Brain microvascular endothelial cell (primary cell): ENCODE results near the gene DIPK1A.

ENCODE experiments used
- DNase-seq: peaks from one replicate; pipeline ENCODE4 v3.0.0-alpha.2; 2020
- H3K27ac ChIP-seq: fragments of 250-450 bp; sonication (Bioruptor Pico); 2 replicates; pipeline ENCODE4 v1.5.1; 2020; ENCODE audit warnings: mild to moderate bottlenecking, moderate library complexity
- H3K27me3 ChIP-seq: fragments of 250-450 bp; sonication (Bioruptor Pico); replicated peaks from 2 replicates; pipeline ENCODE4 v1.5.1; 2020; ENCODE audit warnings: mild to moderate bottlenecking
- H3K36me3 ChIP-seq: fragments of 250-450 bp; sonication (Bioruptor Pico); replicated peaks from 2 replicates; pipeline ENCODE4 v1.5.1; 2020; ENCODE audit warnings: mild to moderate bottlenecking
- H3K4me3 ChIP-seq: 2 replicates; pipeline ENCODE4 v1.5.1; 2011; ENCODE audit warnings: low read depth, mild to moderate bottlenecking, control low read depth, low read length, moderate library complexity
- in situ Hi-C: cut with HindIII; loops from 2 replicates; pipeline ENCODE4 v1.10.0; 2017; ENCODE audit warnings: low sequenced_read_pairs, low pct_ligation_motif_present
- TF ChIP-seq, protein P1 (sequence below): IDR thresholded peaks from 2 replicates; pipeline ENCODE4 v1.5.1; 2011; ENCODE audit warnings: low read depth, mild to moderate bottlenecking, moderate library complexity, low read length, control low read depth, inconsistent platforms; ENCODE audit errors: missing control alignments

The DIPK1A gene

DNA sequence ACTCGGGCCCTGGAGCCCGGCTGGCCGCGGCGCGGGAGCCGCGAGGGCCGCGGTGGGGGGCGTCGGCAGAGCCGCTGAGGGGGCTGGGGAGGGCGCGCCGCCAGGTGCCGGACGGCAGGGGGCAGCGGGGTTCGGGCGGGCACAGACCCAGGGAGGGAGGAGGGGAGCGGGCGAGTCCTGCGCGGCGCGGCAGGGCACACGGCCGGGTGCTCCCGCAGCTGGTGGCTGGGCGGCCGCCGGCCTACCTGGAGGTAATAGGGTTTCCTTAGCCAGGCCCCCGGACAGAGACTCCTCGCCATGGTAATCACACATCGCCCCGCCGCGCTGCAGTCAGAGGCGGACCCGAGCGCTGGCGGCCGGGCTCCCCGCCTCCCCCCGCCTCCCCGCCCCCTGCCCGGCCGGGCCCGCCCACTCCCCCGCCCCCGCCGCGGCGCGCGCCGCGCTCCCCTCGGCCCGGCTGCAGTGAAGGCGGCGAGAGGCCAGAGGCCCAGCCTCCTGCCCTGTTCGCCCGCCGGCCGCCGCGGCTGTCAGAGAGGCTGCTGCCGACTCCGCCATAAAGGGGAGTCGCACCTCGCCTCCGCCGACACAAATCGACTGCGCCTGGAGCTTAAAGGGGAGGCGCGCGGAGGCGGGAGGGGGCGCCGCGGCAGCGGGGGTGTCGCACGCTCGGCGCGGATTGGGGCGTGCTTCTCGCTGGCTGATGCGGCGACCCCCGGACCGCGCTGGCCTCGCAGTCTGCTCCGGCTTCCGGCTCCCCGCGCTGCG is at the start of gene DIPK1A:
DIPK1A (minus strand) TSS at position 332 of the 765 bp plus-strand sequence; CDS start at position 299, 33 bp downstream.
- Histone ChIP-seq H3K27me3 (no peaks in the 10 kb centered on the region), H3K27ac (peak within 1 kb of the TSS; percentile 38), H3K36me3 (no peaks in the 10 kb centered on the region), H3K4me3 (peak within 1 kb of the TSS; percentile 74)
- in situ Hi-C loops: no loop called here
- TF ChIP-seq, protein P1, sequence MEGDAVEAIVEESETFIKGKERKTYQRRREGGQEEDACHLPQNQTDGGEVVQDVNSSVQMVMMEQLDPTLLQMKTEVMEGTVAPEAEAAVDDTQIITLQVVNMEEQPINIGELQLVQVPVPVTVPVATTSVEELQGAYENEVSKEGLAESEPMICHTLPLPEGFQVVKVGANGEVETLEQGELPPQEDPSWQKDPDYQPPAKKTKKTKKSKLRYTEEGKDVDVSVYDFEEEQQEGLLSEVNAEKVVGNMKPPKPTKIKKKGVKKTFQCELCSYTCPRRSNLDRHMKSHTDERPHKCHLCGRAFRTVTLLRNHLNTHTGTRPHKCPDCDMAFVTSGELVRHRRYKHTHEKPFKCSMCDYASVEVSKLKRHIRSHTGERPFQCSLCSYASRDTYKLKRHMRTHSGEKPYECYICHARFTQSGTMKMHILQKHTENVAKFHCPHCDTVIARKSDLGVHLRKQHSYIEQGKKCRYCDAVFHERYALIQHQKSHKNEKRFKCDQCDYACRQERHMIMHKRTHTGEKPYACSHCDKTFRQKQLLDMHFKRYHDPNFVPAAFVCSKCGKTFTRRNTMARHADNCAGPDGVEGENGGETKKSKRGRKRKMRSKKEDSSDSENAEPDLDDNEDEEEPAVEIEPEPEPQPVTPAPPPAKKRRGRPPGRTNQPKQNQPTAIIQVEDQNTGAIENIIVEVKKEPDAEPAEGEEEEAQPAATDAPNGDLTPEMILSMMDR: no peak
- peak; percentile 30 for DNase-seq

GRCh38 chr1:93007941-93008577 is 46.8 kb upstream of the DIPK1A start:
- no peak overlapping the region for H3K4me3 ChIP-seq
- no peak overlapping the region for H3K27ac ChIP-seq
- no peaks in the 10 kb centered on the region for H3K36me3 ChIP-seq
- in situ Hi-C loops: no loop called here
- peaks cover 4% of the 10 kb centered on the region for H3K27me3 ChIP-seq
- TF ChIP-seq, protein P1: no peak
- peak; percentile 46 for DNase-seq

DNA sequence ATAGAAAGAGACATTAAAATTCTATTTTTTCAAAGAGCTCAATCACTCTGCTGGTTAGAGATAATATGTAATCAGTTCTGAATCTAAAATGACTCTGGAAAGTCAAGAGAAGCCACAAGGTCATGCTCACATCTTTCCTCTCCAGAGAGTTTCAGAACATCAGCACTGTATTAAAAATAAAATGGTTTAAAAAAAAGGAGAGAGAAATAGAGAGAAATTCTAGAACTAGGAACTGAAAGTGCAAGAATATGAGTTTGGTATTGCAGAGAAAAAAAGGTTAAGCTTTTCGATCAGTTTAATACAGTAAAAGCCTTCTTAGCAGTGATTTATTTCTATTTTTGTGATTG is 44.0 kb upstream of the DIPK1A start:
- DNase-seq: no peak
- TF ChIP-seq, protein P1: no peak
- Histone ChIP-seq H3K27ac (no peak overlapping the region), H3K4me3 (no peak overlapping the region), H3K36me3 (no peaks in the 10 kb centered on the region), H3K27me3 (peaks cover 4% of the 10 kb centered on the region)
- in situ Hi-C loops: no loop called here

DNA sequence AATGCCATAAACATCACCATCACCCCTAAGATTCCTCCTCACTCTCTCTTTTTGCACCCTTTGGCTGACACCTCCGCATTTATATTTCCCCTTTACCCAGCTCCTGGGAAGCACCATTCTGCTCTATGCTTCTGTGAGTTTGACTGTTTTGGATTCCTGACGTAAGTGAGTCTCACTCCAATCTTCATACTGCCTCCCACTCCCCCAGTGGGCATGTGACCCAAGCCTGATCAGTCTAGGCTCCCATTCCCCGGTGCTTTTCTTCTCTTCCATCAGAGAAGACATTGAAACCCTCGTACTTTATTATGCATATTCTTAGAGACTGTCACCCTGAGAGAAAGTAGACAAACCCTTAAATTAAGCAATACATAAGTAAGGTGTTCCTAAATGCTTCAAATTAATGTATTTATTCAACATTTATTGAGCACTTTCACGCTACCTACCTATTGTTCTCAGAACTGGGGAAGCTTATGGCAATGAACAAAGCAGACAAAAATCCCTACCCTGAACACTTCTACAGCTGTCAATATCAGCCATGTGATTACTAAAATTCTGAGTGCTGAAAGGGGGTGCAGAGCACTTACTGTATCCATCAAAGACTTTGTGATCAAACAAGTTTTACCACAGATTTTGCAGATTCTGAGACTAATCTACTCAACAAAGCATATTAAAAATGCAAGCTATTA is 43.4 kb upstream of the DIPK1A start:
- Histone ChIP-seq H3K27ac (no peak overlapping the region), H3K4me3 (no peak overlapping the region), H3K27me3 (peaks cover 4% of the 10 kb centered on the region), H3K36me3 (no peaks in the 10 kb centered on the region)
- in situ Hi-C loops: no loop called here
- TF ChIP-seq, protein P1: no peak
- no peak for DNase-seq

- no peak overlapping the region for H3K27ac ChIP-seq
- no peaks in the 10 kb centered on the region for H3K36me3 ChIP-seq
- no peak overlapping the region for H3K4me3 ChIP-seq
- in situ Hi-C loops: no loop called here
- peaks cover 4% of the 10 kb centered on the region for H3K27me3 ChIP-seq
- TF ChIP-seq, protein P1: no peak
- no peak for DNase-seq
These were observed 42.7 kb upstream of the DIPK1A start for GRCh38 chr1:93003981-93004380.
